ENCODE measurements around the gene SEPTIN10.

DNA sequence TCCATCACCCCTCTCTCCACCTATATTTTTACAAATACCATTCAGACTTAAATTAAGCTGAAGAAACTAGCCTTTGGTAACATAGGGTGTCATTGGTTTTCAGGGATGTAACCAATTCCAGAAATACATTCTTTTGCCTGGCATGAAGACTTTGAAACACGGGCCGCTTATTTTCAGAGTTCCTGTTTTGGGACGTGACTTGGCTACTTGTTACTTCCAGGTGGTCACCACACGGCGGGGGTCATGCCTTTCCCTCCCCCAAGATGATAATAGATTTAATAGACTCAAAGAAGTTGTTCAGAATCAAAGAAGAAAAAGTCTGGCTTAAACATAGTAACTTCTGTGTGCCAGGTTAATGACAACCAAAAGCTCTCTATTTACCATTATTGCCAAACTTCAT, 110.6 kb downstream of the SEPTIN10 start:
- TF ChIP-seq KLF6 (CRISPR knock-in tag; IDR thresholded peaks at IDR 0.05; ENCODE audit: borderline replicate concordance) (no peak), ZNF274 (IDR thresholded peaks at IDR 0.05; ENCODE audit: borderline replicate concordance, low read depth, low read length) (no peak), MAFK (IDR thresholded peaks at IDR 0.05; ENCODE audit: low read length) (no peak), ZKSCAN1 (IDR thresholded peaks at IDR 0.05; ENCODE audit: low read depth, low read length) (no peak), ZNF644 (tag; IDR thresholded peaks at IDR 0.05; ENCODE audit: low read depth) (no peak)
- TF ChIP-seq, protein P1, sequence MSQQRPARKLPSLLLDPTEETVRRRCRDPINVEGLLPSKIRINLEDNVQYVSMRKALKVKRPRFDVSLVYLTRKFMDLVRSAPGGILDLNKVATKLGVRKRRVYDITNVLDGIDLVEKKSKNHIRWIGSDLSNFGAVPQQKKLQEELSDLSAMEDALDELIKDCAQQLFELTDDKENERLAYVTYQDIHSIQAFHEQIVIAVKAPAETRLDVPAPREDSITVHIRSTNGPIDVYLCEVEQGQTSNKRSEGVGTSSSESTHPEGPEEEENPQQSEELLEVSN (IDR thresholded peaks at IDR 0.05; ENCODE audit: borderline replicate concordance in 1 of 2, extremely low read depth in 1 of 2, insufficient read depth in 1 of 2, insufficient read length in 1 of 2, low read depth in 1 of 2, low read length in 1 of 2, poor library complexity in 1 of 2, severe bottlenecking in 1 of 2): no peak

Measured in K562 (cell line).